Peyer's patch (tissue), 4 donors: ENCODE data around the gene C1orf105.

Experiments
- CTCF ChIP-seq, 6 experiments: fragments of 450-650 bp in 4 of 6; fragments of 200-600 bp in 2 of 6; sonication (generic) in 1 of 6; IDR thresholded peaks; one replicate each; pipeline ENCODE4 v1.5.1; 2017 to 2019; ENCODE audit warnings: antibody characterized with exemption in 6 of 6, mild to moderate bottlenecking in 3 of 6, moderate library complexity in 1 of 6
- POLR2A ChIP-seq, 2 donors: fragments of 450-650 bp; IDR thresholded peaks; one replicate each; pipeline ENCODE4 v1.5.1; 2017; ENCODE audit warnings: antibody characterized with exemption in 2 of 2, mild to moderate bottlenecking in 2 of 2, moderate library complexity in 2 of 2

GRCh38 chr1:172452536-172453152 lies 32.2 kb downstream of the C1orf105 start:
- TF ChIP-seq CTCF (IDR thresholded peaks at IDR 0.05) (no peak), POLR2A (IDR thresholded peaks at IDR 0.05) (no peak)
